ENCODE data around the gene CCDC181. TPM values are rescaled to one million over a fixed set of nuclear protein-coding genes. Genes with fewer than 3 reads are reported as not detected.

The CCDC181 gene
- total RNA-seq, 1 donor from 2014 or later, result 0.90 TPM

DNA sequence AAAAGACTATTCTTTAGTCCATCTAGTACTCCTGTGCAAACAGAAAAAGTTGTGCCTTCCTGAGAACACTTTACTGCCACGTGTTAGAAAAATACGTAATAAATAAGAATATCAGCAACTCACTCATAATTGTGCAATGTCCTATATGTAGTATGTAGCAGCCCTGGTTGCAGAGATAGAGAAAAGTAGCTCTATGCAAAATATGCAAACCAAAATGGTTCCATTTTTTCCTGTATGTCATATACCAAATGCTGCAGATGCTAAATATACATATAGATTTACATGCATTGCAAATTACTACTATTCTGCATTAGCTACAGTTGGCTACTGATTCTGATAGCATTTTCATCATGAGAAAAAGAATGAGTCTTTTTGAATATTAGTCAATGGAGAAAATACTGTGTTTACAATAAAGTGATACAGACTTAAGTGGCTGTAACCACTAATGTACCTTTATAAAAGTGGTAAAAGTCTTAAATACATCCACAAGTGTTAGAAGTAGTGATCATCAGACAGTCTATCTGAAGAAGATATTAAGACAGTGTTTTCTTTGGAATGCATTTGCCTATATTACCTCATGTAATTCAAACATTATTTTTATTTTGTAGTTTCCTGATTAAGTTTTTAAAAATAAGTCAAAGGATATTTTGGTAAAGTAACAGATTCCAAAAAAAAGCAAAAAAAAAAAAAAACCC, 79.4 kb downstream of the CCDC181 start:
- TF ChIP-seq, protein P1, sequence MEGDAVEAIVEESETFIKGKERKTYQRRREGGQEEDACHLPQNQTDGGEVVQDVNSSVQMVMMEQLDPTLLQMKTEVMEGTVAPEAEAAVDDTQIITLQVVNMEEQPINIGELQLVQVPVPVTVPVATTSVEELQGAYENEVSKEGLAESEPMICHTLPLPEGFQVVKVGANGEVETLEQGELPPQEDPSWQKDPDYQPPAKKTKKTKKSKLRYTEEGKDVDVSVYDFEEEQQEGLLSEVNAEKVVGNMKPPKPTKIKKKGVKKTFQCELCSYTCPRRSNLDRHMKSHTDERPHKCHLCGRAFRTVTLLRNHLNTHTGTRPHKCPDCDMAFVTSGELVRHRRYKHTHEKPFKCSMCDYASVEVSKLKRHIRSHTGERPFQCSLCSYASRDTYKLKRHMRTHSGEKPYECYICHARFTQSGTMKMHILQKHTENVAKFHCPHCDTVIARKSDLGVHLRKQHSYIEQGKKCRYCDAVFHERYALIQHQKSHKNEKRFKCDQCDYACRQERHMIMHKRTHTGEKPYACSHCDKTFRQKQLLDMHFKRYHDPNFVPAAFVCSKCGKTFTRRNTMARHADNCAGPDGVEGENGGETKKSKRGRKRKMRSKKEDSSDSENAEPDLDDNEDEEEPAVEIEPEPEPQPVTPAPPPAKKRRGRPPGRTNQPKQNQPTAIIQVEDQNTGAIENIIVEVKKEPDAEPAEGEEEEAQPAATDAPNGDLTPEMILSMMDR (IDR thresholded peaks at IDR 0.05), result no peak
- Mint-ChIP-seq H3K4me1 (ENCODE audit: low read depth) (peaks cover 4% of the 10 kb centered on the region), H3K27me3 (ENCODE audit: low read depth) (no peaks in the 10 kb centered on the region), H3K9me3 (ENCODE audit: low read depth) (peaks cover 8% of the 10 kb centered on the region), H3K36me3 (ENCODE audit: low read depth) (peaks cover 2% of the 10 kb centered on the region), H3K4me3 (ENCODE audit: unreplicated experiment) (no peak overlapping the region), H3K27ac (ENCODE audit: unreplicated experiment) (no peak overlapping the region)
- no peak for DNase-seq (ENCODE audit: low spot score)

DNA sequence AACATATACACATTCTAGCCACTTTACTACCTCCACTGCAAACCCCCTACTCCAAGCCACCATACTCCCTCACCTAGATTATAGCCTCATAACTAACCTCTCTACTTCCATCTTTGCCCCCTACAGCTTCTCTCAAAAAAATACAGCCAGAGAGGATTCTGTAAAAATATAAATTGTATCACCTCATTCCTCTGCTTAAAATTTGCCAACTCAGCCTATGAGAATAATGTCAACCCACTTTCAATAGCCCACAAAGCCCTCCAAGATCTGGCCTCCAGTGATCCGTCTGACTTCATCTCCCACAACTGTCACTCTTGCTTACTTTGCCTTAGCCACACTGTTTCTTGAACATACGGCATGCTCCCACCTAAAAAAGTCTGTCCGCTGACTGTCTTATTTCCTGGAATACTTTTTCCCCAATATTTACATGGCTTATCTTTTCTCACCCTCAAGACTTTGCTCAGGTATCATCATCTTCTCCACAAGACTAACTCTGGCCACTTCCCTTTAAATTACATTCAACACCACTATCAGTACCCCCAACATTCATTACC, 81.2 kb downstream of the CCDC181 start:
- TF ChIP-seq, protein P1 (IDR thresholded peaks at IDR 0.05), result no peak
- Mint-ChIP-seq H3K36me3 (ENCODE audit: low read depth) (no peaks in the 10 kb centered on the region), H3K4me3 (ENCODE audit: unreplicated experiment) (no peak overlapping the region), H3K4me1 (ENCODE audit: low read depth) (peaks cover 4% of the 10 kb centered on the region), H3K27ac (ENCODE audit: unreplicated experiment) (no peak overlapping the region), H3K27me3 (ENCODE audit: low read depth) (no peaks in the 10 kb centered on the region), H3K9me3 (ENCODE audit: low read depth) (peaks cover under 1% of the 10 kb centered on the region)
- DNase-seq (ENCODE audit: low spot score), result no peak

DNA sequence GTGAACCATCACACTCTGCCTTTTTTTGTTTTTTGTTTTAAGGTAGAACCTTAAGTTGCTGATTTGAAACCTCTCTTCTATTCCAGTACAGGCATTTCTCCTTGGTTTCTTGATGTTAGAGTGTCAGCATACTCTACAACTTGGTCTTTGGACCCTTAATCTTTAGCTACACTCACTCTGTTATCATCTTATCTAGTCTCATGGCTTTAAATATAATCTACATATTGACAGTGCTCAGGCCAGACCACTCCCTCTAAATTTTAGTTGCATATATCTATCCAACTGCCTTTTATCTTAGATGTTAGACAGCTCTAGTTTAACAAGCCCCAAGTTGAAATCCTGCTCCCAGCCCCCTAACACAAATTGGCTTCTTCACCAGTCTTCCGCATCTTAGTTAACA, 81.8 kb downstream of the CCDC181 start:
- H3K27me3 Mint-ChIP-seq (ENCODE audit: low read depth), result no peaks in the 10 kb centered on the region
- DNase-seq (ENCODE audit: low spot score), result no peak
- H3K9me3 Mint-ChIP-seq (ENCODE audit: low read depth), result no peaks in the 10 kb centered on the region
- no peak overlapping the region for H3K4me3 Mint-ChIP-seq (ENCODE audit: unreplicated experiment)
- H3K4me1 Mint-ChIP-seq (ENCODE audit: low read depth), result peaks cover 4% of the 10 kb centered on the region
- H3K36me3 Mint-ChIP-seq (ENCODE audit: low read depth), result no peaks in the 10 kb centered on the region
- no peak overlapping the region for H3K27ac Mint-ChIP-seq (ENCODE audit: unreplicated experiment)
- TF ChIP-seq, protein P1 (IDR thresholded peaks at IDR 0.05), result no peak

Other genes starting within 250 kb of the CCDC181 start
- 13.9 to 23.5 TPM (median 14.7 TPM) in 3 replicates for gene NME7, start 59.7 kb downstream of the CCDC181 start, total RNA-seq
- 26.4 to 35.8 TPM (median 30.0 TPM) in 3 replicates for gene BLZF1, start 59.3 kb downstream of the CCDC181 start, total RNA-seq
- gene SLC19A2, start 58.5 kb upstream of the CCDC181 start, total RNA-seq, result 3.8 to 5.8 TPM (median 4.9 TPM) in 3 replicates
- gene F5, start 159.0 kb upstream of the CCDC181 start, total RNA-seq, result not detected in 3 replicates
- gene SELP, start 202.7 kb upstream of the CCDC181 start, total RNA-seq, result not detected in 3 replicates

Measured in chondrocyte (in vitro differentiated cells).